AG10803 (cell line): ENCODE results near the gene SCARB1.

Source experiments
- DNase-seq: peaks from one replicate; pipeline ENCODE4 v3.0.0; 2010; ENCODE audit warnings: low read depth
- H3K4me3 ChIP-seq: 2 replicates; pipeline ENCODE4 v1.5.1; 2011; ENCODE audit warnings: mild to moderate bottlenecking, low read length, control low read depth
- CTCF ChIP-seq: conservative IDR thresholded peaks from 2 replicates; pipeline ENCODE4 v1.5.1; 2011; ENCODE audit warnings: mild to moderate bottlenecking, low read length, control low read depth, inconsistent platforms

The SCARB1 gene

GRCh38 chr12:124819525-124819924 lies 44.1 kb downstream of the SCARB1 start:
- no peak for TF ChIP-seq CTCF
- H3K4me3 ChIP-seq = no peak overlapping the region
- no peak for DNase-seq

- DNase-seq = no peak
- TF ChIP-seq CTCF = no peak
- H3K4me3 ChIP-seq = no peak overlapping the region
Observed at GRCh38 chr12:124819080-124819479, 44.6 kb downstream of the SCARB1 start.

DNA sequence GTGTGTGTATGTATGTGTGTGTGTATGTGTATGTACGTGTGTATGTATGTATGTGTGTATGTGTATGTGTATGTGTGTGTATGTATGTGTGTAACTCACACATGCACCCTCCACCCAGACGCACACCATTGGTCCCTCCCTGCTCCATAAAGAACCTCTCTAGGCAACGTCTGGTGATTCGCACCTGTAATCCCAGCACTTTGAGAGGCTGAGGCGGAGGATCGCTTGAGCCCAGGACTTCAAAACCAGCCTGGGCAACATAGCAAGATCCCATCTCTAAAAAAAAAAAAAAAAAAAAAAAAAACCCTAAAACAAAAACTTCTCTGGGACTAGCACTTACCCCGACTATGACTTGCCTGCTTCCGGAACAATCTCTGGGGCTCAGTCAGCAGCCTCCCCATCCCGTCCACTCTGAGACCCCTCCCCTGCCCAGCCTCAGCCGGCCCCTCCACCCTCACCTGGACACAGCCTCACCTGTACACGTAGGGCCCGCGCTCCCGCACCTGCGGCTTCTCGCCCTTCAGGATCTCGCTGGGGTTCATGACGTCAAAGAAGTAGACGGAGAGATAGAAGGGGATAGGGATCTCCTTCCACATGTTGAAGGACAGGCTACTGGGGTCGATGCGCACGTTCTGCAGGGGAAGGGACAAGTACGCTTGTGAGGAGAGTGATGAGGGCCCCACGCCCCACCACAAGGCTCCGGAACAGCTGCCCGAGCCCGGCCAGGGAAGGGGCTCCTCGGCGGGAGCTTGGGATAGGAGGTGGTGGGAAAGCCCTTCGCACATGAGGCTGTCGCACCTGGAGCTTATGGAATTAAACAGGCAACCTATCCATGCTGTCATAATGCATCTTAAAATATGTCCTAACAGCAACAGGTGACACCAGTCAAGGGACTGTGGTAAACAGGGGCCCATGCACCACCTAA lies 46.3 kb downstream of the SCARB1 start:
- no peak for DNase-seq
- H3K4me3 ChIP-seq = no peak overlapping the region
- TF ChIP-seq CTCF = no peak

GRCh38 chr12:124816295-124816854 lies 47.3 kb downstream of the SCARB1 start:
- no peak for DNase-seq
- no peak overlapping the region for H3K4me3 ChIP-seq
- TF ChIP-seq CTCF = no peak

GRCh38 chr12:124814741-124815613 lies 48.7 kb downstream of the SCARB1 start:
- DNase-seq = no peak

DNA sequence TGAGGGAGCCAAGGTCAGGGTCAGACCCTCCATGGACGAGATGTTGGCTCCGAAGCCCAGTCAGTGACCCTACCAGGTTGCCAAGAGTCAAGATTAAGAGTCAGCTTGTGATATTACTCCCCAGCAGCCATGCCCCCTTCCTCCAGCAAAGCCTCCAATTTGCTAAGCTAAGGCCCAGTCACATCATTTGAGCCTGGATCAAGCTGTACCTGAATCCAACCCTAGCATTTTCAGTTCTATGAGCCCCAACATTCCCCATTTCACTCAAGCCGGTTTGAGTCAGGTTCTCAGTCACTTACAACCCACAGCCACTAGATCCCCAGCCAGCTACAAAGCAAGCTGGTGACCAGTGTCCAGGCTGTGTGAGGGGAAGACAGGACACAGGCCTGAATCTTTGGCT lies 49.9 kb downstream of the SCARB1 start:
- no peak for TF ChIP-seq CTCF
- H3K4me3 ChIP-seq = no peak overlapping the region
- DNase-seq = no peak

More at GRCh38 chr12:124814741-124815613, 48.7 kb downstream of the SCARB1 start:
- H3K4me3 ChIP-seq = no peak overlapping the region
- no peak for TF ChIP-seq CTCF
